H1 (cell line): ENCODE data around the gene GP1BB. TPM values are rescaled to one million over a fixed set of nuclear protein-coding genes. Genes with fewer than 3 reads are reported as not detected.
A peak's percentile ranks its signal among the peaks of the same experiment; 100 is the strongest.

Experiments used
- CTCF ChIP-seq, 3 experiments: IDR thresholded peaks; 1 replicate in 2 of 3; 2 replicates in 1 of 3; pipeline versions ENCODE4 v1.5.1 to v1.6.1; 2011; ENCODE audit warnings: low read length in 3 of 3, mild to moderate bottlenecking in 3 of 3, inconsistent platforms in 2 of 3, low read depth in 1 of 3, moderate library complexity in 1 of 3; ENCODE audit not compliant: insufficient read depth in 1 of 3; ENCODE audit errors: control extremely low read depth in 1 of 3
- polyA plus RNA-seq, 7 experiments: library from polyadenylated mRNA; depleted of rRNA in 3 of 7; stranded (reverse) in 5 of 7; unstranded in 2 of 7; fragments of >200 nt in 5 of 7; fragments of 200-250 nt in 2 of 7; gene quantifications; 1 replicate in 5 of 7; 2 replicates in 1 of 7; 4 replicates in 1 of 7; pipeline versions ENCODE4 v1.2.1 to v1.2.3, GENCODE V29; 2011 to 2013; ENCODE audit warnings: missing spikeins in 2 of 7, mixed read lengths in 2 of 7
- total RNA-seq: library from RNA; stranded (reverse); fragmentation: NEBNext Ultra II Directional; extraction: Animal tissue kit (Norgen Biotek cat#: 25700); gene quantifications from 2 replicates; pipeline ENCODE4 v1.2.1, GENCODE V29; 2021

The GP1BB gene
- total and polyA plus RNA-seq, 2 of the 8 experiments (the other 6 are each of a cell fraction or from before 2014, with no cell fraction given) = 0.36 TPM; not detected in 1

DNA sequence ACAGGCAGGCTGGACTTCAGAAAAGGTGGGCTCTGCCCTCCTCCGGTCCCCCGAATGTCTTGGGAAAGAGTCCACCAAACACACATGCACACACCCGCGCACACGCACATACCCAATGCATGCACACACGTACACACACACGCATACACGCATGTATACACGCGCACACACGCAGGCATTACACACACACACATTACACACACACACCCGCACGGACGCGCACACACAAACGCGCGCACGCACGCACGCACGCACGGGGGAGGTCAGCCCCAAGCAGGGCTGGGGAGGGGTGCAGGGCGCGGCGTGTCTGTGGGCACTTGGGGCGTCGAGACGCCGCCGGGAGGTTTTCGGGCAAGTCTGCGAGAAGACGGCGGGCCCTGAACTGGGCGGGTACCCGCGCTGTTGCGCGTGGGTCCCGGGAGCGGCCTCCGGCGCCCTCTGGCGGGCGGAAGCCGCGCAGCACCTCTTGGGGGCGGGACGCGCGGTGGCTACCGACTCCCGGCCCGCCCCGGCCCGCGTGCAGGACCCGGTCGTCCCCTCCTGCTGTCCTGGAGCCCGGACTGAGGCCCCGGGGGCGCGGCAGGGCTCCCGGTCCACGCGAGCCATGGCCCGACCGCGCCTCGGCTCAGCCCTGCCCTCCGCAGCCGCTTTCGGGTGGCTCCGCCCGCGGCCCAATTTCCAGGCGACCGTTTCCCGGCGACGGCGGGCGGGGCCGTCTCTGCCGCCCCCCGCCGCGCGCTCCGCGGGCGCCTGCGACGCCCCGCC is 5.5 kb upstream of the GP1BB start (continued):
- TF ChIP-seq CTCF (IDR thresholded peaks at IDR 0.05; ENCODE audit: control extremely low read depth in 1 of 3, insufficient read depth in 1 of 3, low read depth in 1 of 3, low read length in 3 of 3) = peak; percentile 76 to 94 (median 78)
- TF ChIP-seq, all 59 proteins: peak for 6
